Measurements from ENCODE around the gene MAPK8.

GRCh38 chr10:48333856-48334255 lies 27.4 kb downstream of the MAPK8 start:
- TF ChIP-seq YY1 (IDR thresholded peaks at IDR 0.05; ENCODE audit: low read depth) (no peak), TEAD4 (IDR thresholded peaks at IDR 0.05) (no peak), EP300 (IDR thresholded peaks at IDR 0.05; ENCODE audit: borderline replicate concordance) (no peak), EGR1 (IDR thresholded peaks at IDR 0.05) (no peak), REST (IDR thresholded peaks at IDR 0.05; ENCODE audit: low read depth) (no peak), RAD21 (IDR thresholded peaks at IDR 0.05; ENCODE audit: low read depth) (no peak), TCF12 (IDR thresholded peaks at IDR 0.05; ENCODE audit: low read depth) (no peak), TAF1 (IDR thresholded peaks at IDR 0.05; ENCODE audit: low read depth) (no peak), FOXM1 (IDR thresholded peaks at IDR 0.05; ENCODE audit: borderline replicate concordance, low read depth) (no peak)

Data from Ishikawa (cell line).